K562 (cell line): ENCODE results near the gene SERPINE1. TPM values are rescaled to one million over a fixed set of nuclear protein-coding genes. Genes with fewer than 3 reads are reported as not detected.

ENCODE experiments used
- GABPA ChIP-seq: fragments of 200-800 bp; sonication (Bioruptor generic); conservative IDR thresholded peaks from 2 replicates; pipeline ENCODE4 v1.6.1; 2016; ENCODE audit warnings: low read depth, missing genetic modification characterization, missing compliant biosample characterization
- HDGF ChIP-seq: fragments of 450-650 bp; IDR thresholded peaks from 2 replicates; pipeline ENCODE4 v1.6.1; 2016
- HIVEP1 ChIP-seq: fragments of 250-450 bp; sonication (Bioruptor Pico); IDR thresholded peaks from 2 replicates; pipeline ENCODE4 v1.4.0; 2020; ENCODE audit warnings: mild to moderate bottlenecking
- HNRNPUL1 ChIP-seq: fragments of 200-400 bp; formaldehyde crosslinking; IDR thresholded peaks from 2 replicates; pipeline ENCODE4 v1.6.1; 2017; ENCODE audit warnings: low read length
- JUN ChIP-seq, 2 experiments: sonication (generic) in 1 of 2; formaldehyde crosslinking in 1 of 2; IDR thresholded peaks; 2 replicates each; pipeline versions ENCODE4 v1.6.1 to v1.8.0; 2012 to 2022; ENCODE audit warnings: borderline replicate concordance in 2 of 2, mild to moderate bottlenecking in 2 of 2, improper control_type of control experiment in 1 of 2, low read depth in 1 of 2, low read length in 1 of 2, missing genetic modification reagents in 1 of 2
- MCM2 ChIP-seq: fragments of 450-650 bp; IDR thresholded peaks from 2 replicates; pipeline ENCODE4 v1.6.1; 2017; ENCODE audit warnings: low read depth, mild to moderate bottlenecking
- POU5F1 ChIP-seq: fragments of 150-350 bp; IDR thresholded peaks from 2 replicates; pipeline ENCODE4 v1.6.1; 2014; ENCODE audit warnings: borderline replicate concordance, low read length, low read depth, mild to moderate bottlenecking; ENCODE audit not compliant: partially characterized antibody
- RREB1 ChIP-seq: fragments of 250-450 bp; sonication (Bioruptor Pico); IDR thresholded peaks from 2 replicates; pipeline ENCODE4 v1.4.0; 2020
- SNIP1 ChIP-seq: fragments of 450-650 bp; IDR thresholded peaks from 2 replicates; pipeline ENCODE4 v1.7.1; 2017; ENCODE audit warnings: low read depth, mild to moderate bottlenecking
- ZHX1 ChIP-seq: fragments of 150-350 bp; conservative IDR thresholded peaks from 2 replicates; pipeline ENCODE4 v1.6.1; 2014; ENCODE audit warnings: low read length
- ZKSCAN3 ChIP-seq: fragments of 250-450 bp; sonication (Bioruptor Pico); IDR thresholded peaks from 2 replicates; pipeline ENCODE4 v1.4.0; 2020
- ZNF24 ChIP-seq: fragments of 450-650 bp; IDR thresholded peaks from 2 replicates; pipeline ENCODE4 v1.6.1; 2016
- ZNF280A ChIP-seq: fragments of 450-650 bp; IDR thresholded peaks from 2 replicates; pipeline ENCODE4 v1.6.1; 2018; ENCODE audit warnings: mild to moderate bottlenecking, low read depth; ENCODE audit not compliant: partially characterized antibody
- ZNF395 ChIP-seq: fragments of 200-800 bp; sonication (Bioruptor generic); IDR thresholded peaks from 2 replicates; pipeline ENCODE4 v1.6.1; 2017; ENCODE audit warnings: missing genetic modification characterization, missing compliant biosample characterization
- ZNF668 ChIP-seq: fragments of 250-450 bp; sonication (Bioruptor Pico); IDR thresholded peaks from 2 replicates; pipeline ENCODE4 v1.8.0; 2022; ENCODE audit warnings: mild to moderate bottlenecking, inconsistent platforms
- polyA plus RNA-seq, 8 experiments: library from polyadenylated mRNA; depleted of rRNA in 4 of 8; stranded (reverse) in 5 of 8; unstranded in 3 of 8; fragments of >200 nt; fragmentation: Nextera tagmentation in 2 of 8; fragmentation: Illumina TruSeq in 1 of 8; extraction: Ambion mirVana in 2 of 8; extraction: Trizol in 1 of 8; gene quantifications; 2 replicates each; pipeline versions ENCODE4 v1.2.1 to v1.2.3, GENCODE V29; 2011 to 2014; ENCODE audit warnings: inconsistent platforms in 1 of 8, missing spikeins in 1 of 8
- total RNA-seq, 7 experiments: library from RNA; depleted of rRNA in 6 of 7; stranded (reverse); fragments of >200 nt in 6 of 7; fragmentation: Illumina TruSeq in 2 of 7; extraction: Trizol in 2 of 7; gene quantifications; 2 replicates each; pipeline versions ENCODE4 v1.2.1 to v1.2.3, GENCODE V29; 2011 to 2021; ENCODE audit warnings: low replicate concordance in 1 of 7

The SERPINE1 gene
- total and polyA plus RNA-seq, 9 of the 15 experiments (the other 6 are each of a cell fraction or from before 2014, with no cell fraction given), result 0.22 to 4.8 (median 0.91) TPM

GRCh38 chr7:101121991-101122932, 4.6 kb upstream of the SERPINE1 start (continued):
- TF ChIP-seq HIVEP1 (CRISPR knock-in tag) (no peak), ZNF668 (CRISPR knock-in tag) (no peak), ZNF24 (no peak), HDGF (no peak), ZHX1 (no peak), SNIP1 (no peak), JUN (IDR thresholded peaks at IDR 0.05; ENCODE audit: borderline replicate concordance, low read depth, low read length) (no peak), JUN (CRISPR knock-in tag; IDR thresholded peaks at IDR 0.05; ENCODE audit: borderline replicate concordance) (no peak), GABPA (tag) (peak; percentile 58), RREB1 (CRISPR knock-in tag) (no peak), MCM2 (no peak), ZKSCAN3 (CRISPR knock-in tag) (no peak), ZNF280A (no peak), POU5F1 (no peak), HNRNPUL1 (no peak), ZNF395 (CRISPR knock-in tag) (peak; percentile 53; the same call in 1 of the 2 replicates)
